PFSK-1 (cell line): ENCODE measurements around the gene PPP2R2B.

Source experiments
- FOXP2 ChIP-seq: optimal IDR thresholded peaks from 2 replicates; pipeline ENCODE3; 2011; ENCODE audit warnings: borderline replicate concordance, control low read depth, inconsistent platforms; ENCODE audit not compliant: insufficient read depth; ENCODE audit errors: extremely low read length, extremely low read depth
- POLR2AphosphoS5 ChIP-seq: IDR thresholded peaks from 2 replicates; pipeline ENCODE4 v1.6.1; 2012; ENCODE audit warnings: low read depth, mild to moderate bottlenecking, control low read depth, low read length, moderate library complexity
- REST ChIP-seq, 2 experiments: IDR thresholded peaks; 2 replicates each; pipeline versions ENCODE4 v1.6.1 to v1.8.0; 2011 to 2012; ENCODE audit warnings: low read depth in 2 of 2, low read length in 2 of 2, control low read depth in 1 of 2, inconsistent platforms in 1 of 2, mild to moderate bottlenecking in 1 of 2, moderate library complexity in 1 of 2; ENCODE audit not compliant: insufficient read depth in 1 of 2
- SIN3A ChIP-seq: IDR thresholded peaks from 2 replicates; pipeline ENCODE4 v1.6.1; 2012; ENCODE audit warnings: mild to moderate bottlenecking, low read length, moderate library complexity, borderline replicate concordance; ENCODE audit not compliant: insufficient read depth
- TAF1 ChIP-seq: IDR thresholded peaks from 2 replicates; pipeline ENCODE4 v1.6.1; 2012; ENCODE audit warnings: low read length, control low read depth, borderline replicate concordance; ENCODE audit not compliant: insufficient read depth

The PPP2R2B gene

GRCh38 chr5:146628950-146629349 is 249.6 kb downstream of the PPP2R2B start:
- TF ChIP-seq TAF1 (no peak), FOXP2 (no peak), SIN3A (no peak), POLR2AphosphoS5 (no peak), REST (IDR thresholded peaks at IDR 0.05; ENCODE audit: insufficient read depth in 1 of 2, low read depth in 2 of 2, low read length in 2 of 2) (no peak)

GRCh38 chr5:146626936-146627335 is 251.6 kb downstream of the PPP2R2B start:
- no peak for TF ChIP-seq POLR2AphosphoS5
- no peak for TF ChIP-seq FOXP2
- TF ChIP-seq REST (IDR thresholded peaks at IDR 0.05; ENCODE audit: insufficient read depth in 1 of 2, low read depth in 2 of 2, low read length in 2 of 2) = no peak
- no peak for TF ChIP-seq TAF1

GRCh38 chr5:146624179-146624578 is 254.4 kb downstream of the PPP2R2B start:
- peak; percentile 16 to 88; a peak in 2 of 4 replicates for TF ChIP-seq REST (IDR thresholded peaks at IDR 0.05; ENCODE audit: insufficient read depth in 1 of 2, low read depth in 2 of 2, low read length in 2 of 2)
- no peak for TF ChIP-seq POLR2AphosphoS5

GRCh38 chr5:146623666-146624065 is 254.9 kb downstream of the PPP2R2B start:
- TF ChIP-seq TAF1 = no peak
- no peak for TF ChIP-seq REST (IDR thresholded peaks at IDR 0.05; ENCODE audit: insufficient read depth in 1 of 2, low read depth in 2 of 2, low read length in 2 of 2)
- TF ChIP-seq SIN3A = no peak
- TF ChIP-seq POLR2AphosphoS5 = no peak

GRCh38 chr5:146623009-146623408 is 255.5 kb downstream of the PPP2R2B start:
- no peak for TF ChIP-seq TAF1
- no peak for TF ChIP-seq SIN3A
- TF ChIP-seq POLR2AphosphoS5 = no peak
- TF ChIP-seq REST (IDR thresholded peaks at IDR 0.05; ENCODE audit: insufficient read depth in 1 of 2, low read depth in 2 of 2, low read length in 2 of 2) = no peak
- no peak for TF ChIP-seq FOXP2
